ENCODE results near the gene HPCAL4.

The HPCAL4 gene

DNA sequence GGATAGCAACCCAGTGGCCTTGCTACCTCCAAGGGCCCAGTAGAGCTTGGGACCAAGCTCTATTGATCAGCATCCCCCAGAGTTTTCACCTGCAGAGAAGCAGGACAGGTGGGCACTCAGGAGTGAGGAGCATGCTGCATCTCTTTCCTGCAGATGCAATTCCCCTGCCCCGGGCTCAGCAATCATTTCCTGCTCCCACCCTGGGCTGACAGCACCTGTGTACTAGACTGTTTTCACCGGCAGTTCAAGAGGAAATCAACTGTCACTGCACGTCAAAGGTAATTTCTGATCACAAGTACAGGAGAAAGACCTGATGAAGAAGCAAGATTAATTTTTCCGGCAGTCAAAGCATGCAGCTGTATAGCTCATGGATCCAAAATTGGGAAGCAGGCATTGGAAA, 10.5 kb downstream of the HPCAL4 start:
- no peak for FAIRE-seq
- no peak for DNase-seq (ENCODE audit: insufficient read length, low spot score)
- TF ChIP-seq, protein P1, sequence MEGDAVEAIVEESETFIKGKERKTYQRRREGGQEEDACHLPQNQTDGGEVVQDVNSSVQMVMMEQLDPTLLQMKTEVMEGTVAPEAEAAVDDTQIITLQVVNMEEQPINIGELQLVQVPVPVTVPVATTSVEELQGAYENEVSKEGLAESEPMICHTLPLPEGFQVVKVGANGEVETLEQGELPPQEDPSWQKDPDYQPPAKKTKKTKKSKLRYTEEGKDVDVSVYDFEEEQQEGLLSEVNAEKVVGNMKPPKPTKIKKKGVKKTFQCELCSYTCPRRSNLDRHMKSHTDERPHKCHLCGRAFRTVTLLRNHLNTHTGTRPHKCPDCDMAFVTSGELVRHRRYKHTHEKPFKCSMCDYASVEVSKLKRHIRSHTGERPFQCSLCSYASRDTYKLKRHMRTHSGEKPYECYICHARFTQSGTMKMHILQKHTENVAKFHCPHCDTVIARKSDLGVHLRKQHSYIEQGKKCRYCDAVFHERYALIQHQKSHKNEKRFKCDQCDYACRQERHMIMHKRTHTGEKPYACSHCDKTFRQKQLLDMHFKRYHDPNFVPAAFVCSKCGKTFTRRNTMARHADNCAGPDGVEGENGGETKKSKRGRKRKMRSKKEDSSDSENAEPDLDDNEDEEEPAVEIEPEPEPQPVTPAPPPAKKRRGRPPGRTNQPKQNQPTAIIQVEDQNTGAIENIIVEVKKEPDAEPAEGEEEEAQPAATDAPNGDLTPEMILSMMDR (IDR thresholded peaks at IDR 0.05; ENCODE audit: insufficient read depth, missing control alignments): no peak

DNA sequence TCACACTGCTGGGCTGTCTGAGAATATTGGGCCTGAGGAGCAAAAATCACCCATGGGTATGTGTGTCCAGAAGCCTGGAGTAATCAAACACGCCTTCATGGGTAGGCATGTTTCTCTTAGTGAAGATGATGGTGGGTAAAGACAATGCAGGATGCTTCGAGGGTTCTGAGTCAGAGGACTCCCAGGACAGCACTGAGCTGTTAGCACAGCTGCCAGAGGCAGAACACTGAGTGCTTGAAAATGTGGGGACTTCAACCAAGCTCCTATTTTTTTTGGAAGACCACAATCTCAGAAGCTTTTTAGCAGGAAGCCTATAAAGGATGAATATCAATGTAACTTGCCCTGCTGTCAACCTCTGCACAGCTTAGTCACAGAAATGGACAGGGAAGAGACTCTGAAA, 11.4 kb downstream of the HPCAL4 start:
- FAIRE-seq: no peak
- no peak for DNase-seq (ENCODE audit: insufficient read length, low spot score)
- TF ChIP-seq, protein P1 (IDR thresholded peaks at IDR 0.05; ENCODE audit: insufficient read depth, missing control alignments): no peak

GRCh38 chr1:39678889-39679288, 12.3 kb downstream of the HPCAL4 start:
- no peak for FAIRE-seq
- no peak for DNase-seq (ENCODE audit: insufficient read length, low spot score)
- TF ChIP-seq, protein P1 (IDR thresholded peaks at IDR 0.05; ENCODE audit: insufficient read depth, missing control alignments): no peak

DNA sequence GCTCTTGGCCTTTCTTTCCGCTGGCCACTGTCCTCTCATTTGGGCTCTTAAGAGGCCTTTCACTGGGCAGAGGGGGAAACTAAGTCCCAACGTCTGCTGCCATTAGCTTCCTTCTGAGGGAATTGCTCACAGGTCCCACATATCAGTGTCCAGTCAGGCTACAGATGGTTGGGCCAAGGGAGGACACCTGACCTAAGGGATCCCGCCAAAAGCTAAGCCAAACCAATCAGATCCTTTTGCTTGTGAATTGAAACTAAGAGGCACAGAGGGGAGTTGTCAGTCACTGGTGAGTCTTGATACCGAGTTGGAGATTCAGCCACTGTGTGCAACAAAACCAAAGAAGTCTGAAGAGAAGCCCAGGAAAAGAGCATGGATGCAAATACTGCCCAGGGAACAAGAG, 13.6 kb downstream of the HPCAL4 start:
- FAIRE-seq: no peak
- TF ChIP-seq, protein P1 (IDR thresholded peaks at IDR 0.05; ENCODE audit: insufficient read depth, missing control alignments): no peak

GRCh38 chr1:39676948-39677548, 14.2 kb downstream of the HPCAL4 start:
- no peak for FAIRE-seq
- TF ChIP-seq, protein P1 (IDR thresholded peaks at IDR 0.05; ENCODE audit: insufficient read depth, missing control alignments): no peak
- no peak for DNase-seq (ENCODE audit: insufficient read length, low spot score)

More for the DNA sequence above, 13.6 kb downstream of the HPCAL4 start:
- no peak for DNase-seq (ENCODE audit: insufficient read length, low spot score)

- TF ChIP-seq, protein P1 (IDR thresholded peaks at IDR 0.05; ENCODE audit: insufficient read depth, missing control alignments): no peak
- FAIRE-seq (no peak), DNase-seq (ENCODE audit: insufficient read length, low spot score) (no peak)
Observed at GRCh38 chr1:39675220-39675619, 16.0 kb downstream of the HPCAL4 start.

DNA sequence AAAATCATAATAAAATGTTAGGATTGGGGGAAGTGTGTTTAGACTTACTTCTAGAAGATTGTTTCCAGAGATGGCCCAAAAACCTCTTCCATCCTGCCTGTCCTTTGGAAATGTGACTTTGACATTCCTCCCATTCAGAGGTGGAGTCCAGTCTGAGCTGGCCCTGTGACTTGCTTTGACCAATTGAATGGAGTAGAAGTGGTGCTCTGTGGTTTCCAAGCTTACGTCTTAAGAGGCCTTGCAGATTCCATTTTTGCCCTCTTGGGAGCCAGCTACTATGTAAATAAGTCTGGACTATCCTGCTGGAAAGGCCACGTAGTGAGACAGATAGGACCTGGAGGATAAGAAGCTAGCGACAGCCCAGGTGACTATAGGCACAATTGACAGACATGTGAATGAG, 18.0 kb downstream of the HPCAL4 start:
- FAIRE-seq (no peak), DNase-seq (ENCODE audit: insufficient read length, low spot score) (no peak)
- TF ChIP-seq, protein P1 (IDR thresholded peaks at IDR 0.05; ENCODE audit: insufficient read depth, missing control alignments): no peak
